A549 (cell line): Measurements from ENCODE around the gene C10orf90. TPM values are rescaled to one million over a fixed set of nuclear protein-coding genes. Genes with fewer than 3 reads are reported as not detected.

Source experiments
- ATAC-seq, 2 experiments: fragments of 200-7000 bp in 1 of 2; fragments of >200 bp in 1 of 2; cut with Nextera tagmentation in 1 of 2; cut with Tn5 transposase in 1 of 2; 3 replicates each; pipeline versions ENCODE4 v1.8.0 to v1.9.1; 2018 to 2020; ENCODE audit warnings: mild to moderate bottlenecking in 1 of 2, moderate library complexity in 1 of 2
- CTCF ChIA-PET: fragments of 300-600 bp; sonication (Branson Sonifier 250); formaldehyde crosslinking; extraction: SDS; loops from one replicate; lab custom pipeline; 2021; ENCODE audit warnings: antibody characterized with exemption, inconsistent platforms; lab: Yijun Ruan, JAX
- POLR2A ChIA-PET: fragments of 350-600 bp; formaldehyde crosslinking; extraction: SDS; loops from one replicate; lab custom pipeline; 2021; ENCODE audit warnings: antibody characterized with exemption, inconsistent platforms; lab: Yijun Ruan, JAX
- DNase-seq, 2 experiments: peaks; one replicate each; pipeline versions ENCODE4 v3.0.0 to v3.0.0-alpha.2; 2011 to 2016; ENCODE audit warnings: low read depth in 1 of 2, low spot score in 1 of 2
- FAIRE-seq: peaks from 2 replicates; lab custom pipeline; 2011; peaks lifted over from hg19 to GRCh38; lab: Jason Lieb, UNC
- H3K27ac ChIP-seq, 2 experiments: fragments of >200 bp; sonication (Bioruptor Twin); formaldehyde crosslinking; 3 replicates each; pipeline ENCODE4 v1.5.1; 2016 to 2017
- H3K4me1 ChIP-seq: fragments of >200 bp; sonication (Bioruptor Twin); formaldehyde crosslinking; 3 replicates; pipeline ENCODE4 v1.6.1; 2016
- H3K4me2 ChIP-seq: fragments of >200 bp; sonication (Bioruptor Twin); formaldehyde crosslinking; 3 replicates; pipeline ENCODE4 v1.6.1; 2016
- H3K4me3 ChIP-seq: fragments of >200 bp; sonication (Bioruptor Twin); formaldehyde crosslinking; 3 replicates; pipeline ENCODE4 v1.5.1; 2016
- H3K9me3 ChIP-seq: fragments of >200 bp; sonication (Bioruptor Twin); formaldehyde crosslinking; 3 replicates; pipeline ENCODE4 v1.6.1; 2016
- ATOH8 ChIP-seq: fragments of 250-450 bp; sonication (Bioruptor Pico); IDR thresholded peaks from 2 replicates; pipeline ENCODE4 v1.5.0; 2020; ENCODE audit warnings: low read depth, mild to moderate bottlenecking, moderate library complexity
- BCL3 ChIP-seq: fragments of >200 bp; sonication (Bioruptor Twin); formaldehyde crosslinking; IDR thresholded peaks from 3 replicates; pipeline ENCODE4 v1.6.1; 2016
- CBX2 ChIP-seq: fragments of 200-600 bp; sonication (generic); IDR thresholded peaks from 2 replicates; pipeline ENCODE4 v1.6.1; 2016; ENCODE audit warnings: low read depth, mild to moderate bottlenecking, borderline replicate concordance
- CEBPB ChIP-seq, 2 experiments: fragments of >200 bp in 1 of 2; sonication (Bioruptor Twin) in 1 of 2; formaldehyde crosslinking in 1 of 2; IDR thresholded peaks; 2 replicates each; pipeline ENCODE4 v1.6.1; 2012 to 2016
- EHMT2 ChIP-seq: fragments of 200-600 bp; sonication (generic); IDR thresholded peaks from 2 replicates; pipeline ENCODE4 v1.6.1; 2016; ENCODE audit warnings: antibody characterized with exemption, low read depth, mild to moderate bottlenecking, moderate library complexity
- EP300 ChIP-seq, 2 experiments: fragments of >200 bp; sonication (Bioruptor Twin); formaldehyde crosslinking; IDR thresholded peaks; 2 replicates in 1 of 2; 3 replicates in 1 of 2; pipeline ENCODE4 v1.6.1; 2016 to 2017
- HDAC2 ChIP-seq: fragments of 200-600 bp; sonication (generic); IDR thresholded peaks from 2 replicates; pipeline ENCODE4 v1.6.1; 2016
- JUNB ChIP-seq: fragments of >200 bp; sonication (Bioruptor Twin); formaldehyde crosslinking; IDR thresholded peaks from 2 replicates; pipeline ENCODE4 v1.6.1; 2016
- KDM1A ChIP-seq: fragments of 200-600 bp; sonication (generic); IDR thresholded peaks from 2 replicates; pipeline ENCODE4 v1.6.1; 2016; ENCODE audit warnings: low read depth, mild to moderate bottlenecking
- NFE2L2 ChIP-seq: fragments of 150-350 bp; conservative IDR thresholded peaks from 2 replicates; pipeline ENCODE4 v1.6.1; 2014; ENCODE audit warnings: low read length
- POLR2AphosphoS2 ChIP-seq: conservative IDR thresholded peaks from 2 replicates; pipeline ENCODE4 v1.6.1; 2012; ENCODE audit warnings: low read length, improper control_type of control experiment, inconsistent platforms
- RCOR1 ChIP-seq: fragments of 150-350 bp; IDR thresholded peaks from 2 replicates; pipeline ENCODE4 v1.6.1; 2014; ENCODE audit warnings: antibody characterized with exemption, low read length, low read depth
- REST ChIP-seq: fragments of 200-600 bp; sonication (generic); IDR thresholded peaks from 2 replicates; pipeline ENCODE4 v1.6.1; 2016; ENCODE audit warnings: antibody characterized with exemption, mild to moderate bottlenecking, moderate library complexity
- RFX5 ChIP-seq: fragments of 450-650 bp; IDR thresholded peaks from 2 replicates; pipeline ENCODE4 v1.7.1; 2014; ENCODE audit warnings: antibody characterized with exemption, mild to moderate bottlenecking, moderate library complexity
- SMC3 ChIP-seq: fragments of >200 bp; sonication (Bioruptor Twin); formaldehyde crosslinking; IDR thresholded peaks from 3 replicates; pipeline ENCODE4 v1.6.1; 2018; ENCODE audit warnings: inconsistent platforms
- ZSCAN20 ChIP-seq: fragments of 250-450 bp; sonication (Bioruptor Pico); IDR thresholded peaks from 2 replicates; pipeline ENCODE4 v1.8.0; 2022; ENCODE audit warnings: mild to moderate bottlenecking, moderate library complexity
- WGBS: methylation state at CpG from one replicate; pipeline ENCODE4 v1.1.6; 2017; ENCODE audit errors: missing lambda C conversion rate; 5-methylcytosine and 5-hydroxymethylcytosine counted together
- polyA plus RNA-seq, 4 experiments: library from polyadenylated mRNA; depleted of rRNA in 3 of 4; stranded (reverse); fragments of >200 nt; fragmentation: RNase III in 1 of 4; extraction: RNeasy Plus Mini Kit Qiagen cat#74134 plus additional on column Dnase treatment in 1 of 4; gene quantifications; 2 replicates in 3 of 4; 3 replicates in 1 of 4; pipeline ENCODE4 v1.2.3, GENCODE V29; 2011 to 2017
- TF ChIP-seq, protein P1 (sequence below): fragments of >200 bp; sonication (Bioruptor Twin); formaldehyde crosslinking; IDR thresholded peaks from 3 replicates; pipeline ENCODE4 v1.5.1; 2016

Gene C10orf90
- polyA plus RNA-seq, 2 of the 4 experiments (the other 2 are of a cell fraction): 0.70 to 2.0 TPM

GRCh38 chr10:126634911-126635310 lies 35.6 kb downstream of the C10orf90 start:
- FAIRE-seq: no peak
- H3K9me3 ChIP-seq: no peaks in the 10 kb centered on the region
- no peak overlapping the region for H3K27ac ChIP-seq
- ATAC-seq: no peak
- CTCF ChIA-PET: interaction anchor here (0.6 to 1.3 kb wide), 2 partner anchors 12 to 35 kb away, joined by 3 read pairs; partner anchors contain the start of gene C10orf90
- WGBS: 42% methylated on average over 5 of the region's 5 CpGs
- DNase-seq: no peak
- H3K4me3 ChIP-seq: no peak overlapping the region
- no peaks in the 10 kb centered on the region for H3K4me1 ChIP-seq
- POLR2A ChIA-PET: no interaction called here
- H3K4me2 ChIP-seq: no peak overlapping the region
- TF ChIP-seq CEBPB (IDR thresholded peaks at IDR 0.05) (no peak), EP300 (IDR thresholded peaks at IDR 0.05) (no peak), NFE2L2 (no peak), ZSCAN20 (CRISPR knock-in tag) (no peak), EHMT2 (no peak), RCOR1 (no peak), ATOH8 (CRISPR knock-in tag) (no peak), CBX2 (no peak), POLR2AphosphoS2 (no peak)
- TF ChIP-seq, protein P1, sequence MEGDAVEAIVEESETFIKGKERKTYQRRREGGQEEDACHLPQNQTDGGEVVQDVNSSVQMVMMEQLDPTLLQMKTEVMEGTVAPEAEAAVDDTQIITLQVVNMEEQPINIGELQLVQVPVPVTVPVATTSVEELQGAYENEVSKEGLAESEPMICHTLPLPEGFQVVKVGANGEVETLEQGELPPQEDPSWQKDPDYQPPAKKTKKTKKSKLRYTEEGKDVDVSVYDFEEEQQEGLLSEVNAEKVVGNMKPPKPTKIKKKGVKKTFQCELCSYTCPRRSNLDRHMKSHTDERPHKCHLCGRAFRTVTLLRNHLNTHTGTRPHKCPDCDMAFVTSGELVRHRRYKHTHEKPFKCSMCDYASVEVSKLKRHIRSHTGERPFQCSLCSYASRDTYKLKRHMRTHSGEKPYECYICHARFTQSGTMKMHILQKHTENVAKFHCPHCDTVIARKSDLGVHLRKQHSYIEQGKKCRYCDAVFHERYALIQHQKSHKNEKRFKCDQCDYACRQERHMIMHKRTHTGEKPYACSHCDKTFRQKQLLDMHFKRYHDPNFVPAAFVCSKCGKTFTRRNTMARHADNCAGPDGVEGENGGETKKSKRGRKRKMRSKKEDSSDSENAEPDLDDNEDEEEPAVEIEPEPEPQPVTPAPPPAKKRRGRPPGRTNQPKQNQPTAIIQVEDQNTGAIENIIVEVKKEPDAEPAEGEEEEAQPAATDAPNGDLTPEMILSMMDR: no peak

DNA sequence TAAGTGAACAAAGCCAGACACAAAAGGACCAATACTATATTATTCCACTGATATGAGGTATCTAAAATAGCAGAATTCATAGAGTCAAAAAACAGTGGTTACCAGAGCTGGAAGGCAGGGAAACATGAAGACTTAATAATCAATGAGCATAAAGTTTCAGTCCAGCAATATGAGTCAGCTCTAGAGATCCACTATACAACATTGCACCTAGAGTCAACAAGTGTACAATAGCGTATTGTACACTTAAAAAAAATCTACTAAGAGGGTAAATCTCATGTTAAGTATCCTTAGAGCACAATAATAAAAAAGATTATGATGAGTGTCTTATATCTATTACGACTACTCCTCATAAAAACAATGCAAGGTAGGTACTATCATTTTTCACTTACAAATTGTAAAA lies 36.1 kb downstream of the C10orf90 start:
- H3K27ac ChIP-seq: no peak overlapping the region
- FAIRE-seq (no peak), ATAC-seq (no peak), DNase-seq (no peak)
- CTCF ChIA-PET: interaction anchor here (1.3 kb wide), 1 partner anchor 11 kb away, joined by 3 read pairs; no protein-coding TSS in a partner anchor
- no peak overlapping the region for H3K4me3 ChIP-seq
- POLR2A ChIA-PET: no interaction called here
- no peaks in the 10 kb centered on the region for H3K9me3 ChIP-seq
- TF ChIP-seq SMC3 (no peak), HDAC2 (no peak), REST (no peak), JUNB (no peak), NFE2L2 (no peak), BCL3 (no peak), KDM1A (no peak), RFX5 (no peak)
- H3K4me2 ChIP-seq: no peak overlapping the region
- no peaks in the 10 kb centered on the region for H3K4me1 ChIP-seq
- WGBS: 32% methylated on average over 2 of the region's 2 CpGs
